ENCODE data around the gene UBAC2. TPM values are rescaled to one million over a fixed set of nuclear protein-coding genes. Genes with fewer than 3 reads are reported as not detected.

UBAC2 gene
- total and polyA plus RNA-seq, 2 of the 8 experiments (the other 6 are each of a cell fraction or from before 2014, with no cell fraction given): 75.9 to 76.9 TPM

GRCh38 chr13:99258946-99259345, 58.3 kb downstream of the UBAC2 start:
- H2BK12ac ChIP-seq (ENCODE audit: low read depth, low read length): no peak overlapping the region
- H2AK5ac ChIP-seq (ENCODE audit: low read depth, low read length): no peak overlapping the region
- no peak for DNase-seq (ENCODE audit: low read depth in 1 of 2, low spot score in 2 of 2)
- H3K4ac ChIP-seq (replicated peaks; ENCODE audit: insufficient read length, low read depth, low read length): no peak overlapping the region
- no peak overlapping the region for H3K4me3 ChIP-seq (ENCODE audit: extremely low read depth in 1 of 4, insufficient read depth in 2 of 4, low read depth in 3 of 4, low read length in 4 of 4)
- no peaks in the 10 kb centered on the region for H3K23me2 ChIP-seq (ENCODE audit: low read depth, low read length)
- peaks cover 0 to 4% (median 1%) of the 10 kb centered on the region in 4 experiments; a peak in 2 of 8 replicates for H3K36me3 ChIP-seq (ENCODE audit: control insufficient read depth in 2 of 4, insufficient read depth in 4 of 4, low read length in 3 of 4)
- no peak for FAIRE-seq
- H4K20me1 ChIP-seq (replicated peaks in 1 of 2; ENCODE audit: control insufficient read depth in 1 of 2, insufficient read depth in 2 of 2, low read length in 2 of 2): peaks cover 0 to 3% of the 10 kb centered on the region in 2 experiments
- no peak overlapping the region for H4K5ac ChIP-seq (ENCODE audit: insufficient read length, low read depth, low read length)
- H2BK5ac ChIP-seq (ENCODE audit: low read depth, low read length): no peak overlapping the region
- H4K91ac ChIP-seq (replicated peaks; ENCODE audit: insufficient read length, low read length): no peak overlapping the region
- H3K18ac ChIP-seq (ENCODE audit: extremely low read depth, low read length): no peak overlapping the region
- H2BK15ac ChIP-seq (ENCODE audit: low read length): no peak overlapping the region
- no peaks in the 10 kb centered on the region for H3K9me3 ChIP-seq (ENCODE audit: insufficient read depth in 2 of 2, low read depth in 1 of 2, low read length in 1 of 2)
- POLR2A ChIA-PET (ENCODE audit: partially characterized antibody): no interaction called here
- TF ChIP-seq POLR2A (IDR thresholded peaks at IDR 0.05; ENCODE audit: control extremely low read depth in 1 of 2, low read depth in 2 of 2, low read length in 2 of 2) (no peak), PHF8 (conservative IDR thresholded peaks at IDR 0.05; ENCODE audit: low read depth, low read length) (no peak), EP300 (IDR thresholded peaks at IDR 0.05; ENCODE audit: borderline replicate concordance in 1 of 2, low read depth in 2 of 2, low read length in 2 of 2) (no peak), JUN (IDR thresholded peaks at IDR 0.05; ENCODE audit: low read depth, low read length) (no peak), RNF2 (IDR thresholded peaks at IDR 0.05; ENCODE audit: borderline replicate concordance, low read depth, low read length, missing control alignments, poor library complexity, severe bottlenecking) (no peak), SP4 (IDR thresholded peaks at IDR 0.05; ENCODE audit: low read length) (no peak), SAP30 (IDR thresholded peaks at IDR 0.05; ENCODE audit: insufficient read depth, insufficient replicate concordance, low read length) (no peak), CHD1 (IDR thresholded peaks at IDR 0.05; ENCODE audit: low read depth, low read length) (no peak), RAD21 (IDR thresholded peaks at IDR 0.05 in 1 of 2, conservative IDR thresholded peaks at IDR 0.05 in 1 of 2; ENCODE audit: low read depth in 2 of 2, low read length in 2 of 2) (no peak), NANOG (IDR thresholded peaks at IDR 0.05; ENCODE audit: insufficient read depth, low read depth, low read length, poor library complexity, severe bottlenecking) (no peak), ASH2L (IDR thresholded peaks at IDR 0.05; ENCODE audit: low read length) (no peak), SIN3A (conservative IDR thresholded peaks at IDR 0.05 in 1 of 2, IDR thresholded peaks at IDR 0.05 in 1 of 2; ENCODE audit: low read depth in 1 of 2, low read length in 2 of 2) (no peak), CHD2 (IDR thresholded peaks at IDR 0.05; ENCODE audit: low read length) (no peak)
- 81% methylated on average over 3 of the region's 3 CpGs; no CpG with 5 or more reads in 1 of the 2 experiments for WGBS, 2 experiments (ENCODE audit: extremely low coverage in 1 of 2, insufficient coverage in 1 of 2, insufficient read length in 1 of 2, insufficient replicate concordance in 2 of 2, low coverage in 1 of 2, low lambda C conversion rate in 2 of 2, missing lambda C conversion rate in 1 of 2)
- no peak overlapping the region for H2BK120ac ChIP-seq (replicated peaks; ENCODE audit: low read depth, low read length)
- no peaks in the 10 kb centered on the region for H3K4me1 ChIP-seq (replicated peaks in 1 of 4; ENCODE audit: control insufficient read depth in 3 of 4, insufficient read depth in 4 of 4, low read length in 3 of 4)
- no peak overlapping the region for H3K56ac ChIP-seq (replicated peaks; ENCODE audit: insufficient read length, low read depth, low read length)
- CTCF ChIA-PET (ENCODE audit: partially characterized antibody): interaction anchor here (0.8 to 2.5 kb wide), 7 partner anchors 9 to 129 kb away, joined by 3 to 17 read pairs (median 4); no protein-coding TSS in a partner anchor
- H3K27me3 ChIP-seq (replicated peaks in 1 of 4; ENCODE audit: control insufficient read depth in 3 of 4, extremely low read depth in 1 of 4, insufficient read depth in 3 of 4, low read length in 3 of 4): no peaks in the 10 kb centered on the region
- no peak overlapping the region for H3K14ac ChIP-seq (ENCODE audit: insufficient read length)
- no peaks in the 10 kb centered on the region for H3K79me2 ChIP-seq (ENCODE audit: control insufficient read depth in 1 of 2, insufficient read depth in 2 of 2, low read length in 2 of 2)
- no peak overlapping the region for H2BK20ac ChIP-seq (ENCODE audit: low read length)
- no peaks in the 10 kb centered on the region for H3K79me1 ChIP-seq (ENCODE audit: low read depth, low read length)
- H3K9ac ChIP-seq (replicated peaks in 1 of 4; ENCODE audit: extremely low read depth in 1 of 4, low read depth in 3 of 4, low read length in 3 of 4): no peak overlapping the region
- no peak overlapping the region for H3K4me2 ChIP-seq (ENCODE audit: insufficient read depth in 1 of 2, low read depth in 2 of 2, low read length in 2 of 2)
- H3K23ac ChIP-seq (ENCODE audit: insufficient read length): no peak overlapping the region
- H3K27ac ChIP-seq (ENCODE audit: low read depth, low read length): no peak overlapping the region
- H2AFZ ChIP-seq (ENCODE audit: low read length): no peak overlapping the region
- no peak overlapping the region for H4K8ac ChIP-seq (ENCODE audit: extremely low read depth, insufficient read depth, low read length)
